ENCODE data around the gene SF3A1.

SF3A1 gene

DNA sequence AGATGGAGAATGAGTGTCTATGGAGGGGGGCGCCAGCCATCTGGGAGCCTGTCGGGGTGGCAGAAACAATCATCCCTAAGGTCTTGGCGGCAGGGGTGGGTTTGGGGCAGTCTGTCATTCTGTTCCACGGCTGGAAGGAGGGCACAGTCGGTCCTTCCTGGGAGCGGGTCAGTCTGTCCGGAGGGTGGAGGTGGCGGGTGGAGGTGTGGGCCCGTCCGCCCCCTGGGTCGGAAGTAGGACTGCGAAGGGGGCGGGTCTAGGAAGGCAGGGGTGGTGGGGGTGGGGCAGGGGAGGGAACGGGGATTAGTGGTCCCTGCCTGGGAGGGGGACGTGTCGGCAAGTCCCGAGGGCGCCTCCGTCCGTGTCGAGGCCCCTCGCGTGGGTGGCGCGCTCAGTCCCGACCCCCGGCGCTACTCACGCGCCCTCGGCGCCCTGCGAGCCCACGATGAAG, 30.4 kb downstream of the SF3A1 start:
- no peak for TF ChIP-seq CTCF (IDR thresholded peaks at IDR 0.05; ENCODE audit: borderline replicate concordance, control extremely low read depth, extremely low read depth, insufficient read depth, missing control alignments)
- in situ Hi-C loops (cut with MboI; ENCODE audit: low sequenced_read_pairs, unreplicated experiment) = no loop called here
- DNase-seq (ENCODE audit: low spot score) = peak; percentile 59

GRCh38 chr22:30325724-30326254, 30.9 kb downstream of the SF3A1 start:
- no peak for DNase-seq (ENCODE audit: low spot score)
- no peak for TF ChIP-seq CTCF (IDR thresholded peaks at IDR 0.05; ENCODE audit: borderline replicate concordance, control extremely low read depth, extremely low read depth, insufficient read depth, missing control alignments)
- in situ Hi-C loops (cut with MboI; ENCODE audit: low sequenced_read_pairs, unreplicated experiment) = no loop called here

DNA sequence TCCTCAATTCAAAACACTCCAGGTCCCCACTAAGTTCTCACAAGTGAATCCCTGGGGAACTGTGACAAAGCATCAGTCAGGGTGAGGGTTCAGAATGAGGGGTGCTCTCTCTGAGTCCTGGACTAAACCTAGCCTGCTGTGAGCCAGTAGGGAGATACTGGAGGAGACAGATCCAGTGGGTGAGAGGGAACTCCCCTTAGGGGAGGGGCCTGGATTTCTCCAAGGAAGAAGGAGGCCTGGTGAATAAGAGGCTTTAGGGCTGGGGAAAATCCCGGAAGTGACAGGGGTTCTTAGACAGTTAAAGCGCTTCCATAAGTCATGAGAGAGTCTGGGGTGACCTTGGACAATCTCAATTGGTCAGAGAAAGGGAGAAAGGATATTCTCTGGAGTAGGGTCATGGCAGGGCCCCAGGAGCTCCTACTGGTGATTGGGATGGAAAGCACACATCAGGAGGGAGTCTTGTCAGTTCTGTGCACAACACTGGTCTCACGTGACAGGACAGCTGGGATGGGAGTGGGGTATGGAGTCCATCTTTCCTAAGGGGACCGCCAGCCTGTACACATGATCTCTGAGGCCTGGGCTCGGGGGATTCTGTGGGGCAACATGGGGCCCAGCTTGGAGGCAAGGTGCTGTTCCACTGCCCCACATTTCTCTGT, 31.5 kb downstream of the SF3A1 start:
- TF ChIP-seq CTCF (IDR thresholded peaks at IDR 0.05; ENCODE audit: borderline replicate concordance, control extremely low read depth, extremely low read depth, insufficient read depth, missing control alignments) = no peak
- DNase-seq (ENCODE audit: low spot score) = no peak
- in situ Hi-C loops (cut with MboI; ENCODE audit: low sequenced_read_pairs, unreplicated experiment) = no loop called here

DNA sequence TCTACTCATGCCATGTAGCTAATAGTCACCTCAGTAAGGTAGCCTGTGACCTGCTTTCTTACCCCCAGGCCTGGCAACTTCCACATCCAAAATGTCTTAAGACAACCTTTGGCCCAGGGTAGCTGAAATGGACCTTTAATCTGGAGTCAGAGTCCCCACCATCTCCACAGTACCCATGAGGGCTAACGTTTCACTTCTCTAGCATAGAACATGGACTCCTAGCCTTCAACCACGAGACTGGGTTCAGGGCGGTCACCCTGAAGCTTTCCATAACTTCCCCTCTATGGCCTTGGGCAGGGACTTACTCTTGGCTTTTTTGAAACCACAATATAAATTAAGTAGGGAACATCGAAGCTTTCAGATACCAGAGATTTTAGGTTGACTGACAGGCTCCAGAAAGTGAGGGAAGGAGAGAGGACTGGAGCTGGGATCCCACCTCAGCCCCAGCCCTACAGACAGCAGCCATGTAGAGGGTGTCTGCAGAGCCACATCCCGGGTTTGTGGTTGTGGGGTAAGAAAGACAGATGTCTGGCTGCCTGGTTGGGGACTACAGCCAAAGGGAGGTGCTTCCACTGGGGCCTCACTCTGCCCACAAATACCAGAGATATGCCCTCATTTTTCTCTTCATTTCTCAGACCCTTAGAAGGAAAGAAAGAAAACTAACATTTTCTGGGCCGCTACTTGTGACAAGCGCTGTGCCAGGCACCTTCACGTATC, 32.5 kb downstream of the SF3A1 start:
- in situ Hi-C loops (cut with MboI; ENCODE audit: low sequenced_read_pairs, unreplicated experiment) = no loop called here
- DNase-seq (ENCODE audit: low spot score) = no peak
- TF ChIP-seq CTCF (IDR thresholded peaks at IDR 0.05; ENCODE audit: borderline replicate concordance, control extremely low read depth, extremely low read depth, insufficient read depth, missing control alignments) = no peak

DNA sequence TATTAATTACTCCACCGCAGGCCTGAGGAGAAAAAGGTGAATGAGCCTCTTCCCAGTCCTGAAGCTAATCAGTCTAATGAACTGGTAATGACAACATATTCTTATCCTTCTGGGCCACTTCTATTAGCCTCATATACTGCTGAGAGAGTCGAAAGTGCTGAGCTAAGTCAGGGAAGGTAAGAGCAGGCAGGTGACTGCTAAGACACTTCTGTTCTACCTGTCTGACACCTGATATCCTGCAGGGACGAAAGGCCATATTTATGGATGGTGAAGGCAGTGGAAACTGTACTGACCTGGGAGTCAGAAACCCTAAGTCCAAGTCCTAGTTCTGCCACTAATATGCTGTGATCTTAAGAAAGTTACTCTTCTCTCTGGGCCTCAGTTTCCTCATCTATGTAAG, 33.4 kb downstream of the SF3A1 start:
- DNase-seq (ENCODE audit: low spot score) = no peak
- no peak for TF ChIP-seq CTCF (IDR thresholded peaks at IDR 0.05; ENCODE audit: borderline replicate concordance, control extremely low read depth, extremely low read depth, insufficient read depth, missing control alignments)
- in situ Hi-C loops (cut with MboI; ENCODE audit: low sequenced_read_pairs, unreplicated experiment) = no loop called here

GRCh38 chr22:30321461-30321860, 35.2 kb downstream of the SF3A1 start:
- TF ChIP-seq CTCF (IDR thresholded peaks at IDR 0.05; ENCODE audit: borderline replicate concordance, control extremely low read depth, extremely low read depth, insufficient read depth, missing control alignments) = no peak
- in situ Hi-C loops (cut with MboI; ENCODE audit: low sequenced_read_pairs, unreplicated experiment) = no loop called here
- DNase-seq (ENCODE audit: low spot score) = no peak

All from GM13976 (cell line).